Activated T-helper 1 cell treated with anti-CD3 and anti-CD28 coated beads, Interleukin-2, amount 50 U/mL, for 16 hours (primary cell): Measurements from ENCODE around the gene HSF2BP.
"Not testable (repeated sequence)": the region's sequence is repeated elsewhere in the genome, so short reads cannot be mapped to it uniquely, and the experiment has no call there.

Experiments
- DNase-seq, 2 donors: peaks; one replicate each; pipeline ENCODE4 v3.0.0-alpha.2; 2020; ENCODE audit warnings: low read depth in 1 of 2, low spot score in 1 of 2

HSF2BP gene

DNA sequence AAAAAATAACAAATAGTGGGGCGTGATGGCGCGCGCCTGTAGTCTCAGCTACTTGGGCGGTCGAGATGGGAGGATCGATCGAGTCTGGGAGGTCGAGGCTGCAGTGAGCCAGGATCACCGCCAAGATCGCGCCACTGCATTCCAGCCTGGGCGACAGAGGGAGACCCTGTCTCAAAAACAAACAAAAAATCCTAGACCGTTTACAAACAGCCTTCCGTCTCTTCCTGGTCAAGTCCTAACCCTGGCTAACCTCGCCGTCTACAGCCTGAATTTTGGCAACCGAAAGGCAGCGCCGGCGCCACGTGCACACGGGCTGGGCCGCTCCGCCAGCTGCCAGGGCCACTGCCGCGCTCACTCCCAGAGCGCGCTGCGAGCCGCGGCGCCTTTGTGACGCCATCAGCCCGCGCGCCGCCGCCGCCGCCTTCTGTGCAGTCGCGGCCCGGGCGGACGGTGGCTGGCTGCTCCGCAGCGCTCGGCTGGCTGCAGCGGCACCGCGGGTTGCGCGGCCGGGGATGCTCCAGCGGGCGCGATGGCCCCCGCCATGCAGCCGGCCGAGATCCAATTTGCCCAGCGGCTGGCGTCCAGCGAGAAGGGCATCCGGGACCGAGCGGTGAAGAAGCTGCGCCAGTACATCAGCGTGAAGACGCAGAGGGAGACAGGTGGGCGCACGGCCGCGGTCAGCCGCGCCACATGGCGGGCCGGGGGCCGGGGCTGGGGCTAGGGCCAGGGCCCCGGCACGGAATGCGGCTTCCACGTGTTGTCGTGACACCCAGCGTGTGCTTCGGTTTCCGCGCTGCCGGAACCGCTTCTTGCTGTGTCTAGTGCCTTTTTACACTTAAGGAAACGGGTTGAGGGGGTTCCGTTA is at the start of gene HSF2BP, which contains the start of gene RRP1B:
Gene HSF2BP, minus strand, starts transcription at position 353 of the 865 bp plus-strand sequence. CDS start 1,392 bp downstream, outside the sequence.
Gene RRP1B, plus strand, starts transcription at position 425 of the 865 bp plus-strand sequence. Its CDS starts 105 bp downstream, at position 530.
- peak; percentile 51 to 69 for DNase-seq

- DNase-seq: no peak
Measured at GRCh38 chr21:43708745-43709381, 49.6 kb upstream of the HSF2BP start.

DNA sequence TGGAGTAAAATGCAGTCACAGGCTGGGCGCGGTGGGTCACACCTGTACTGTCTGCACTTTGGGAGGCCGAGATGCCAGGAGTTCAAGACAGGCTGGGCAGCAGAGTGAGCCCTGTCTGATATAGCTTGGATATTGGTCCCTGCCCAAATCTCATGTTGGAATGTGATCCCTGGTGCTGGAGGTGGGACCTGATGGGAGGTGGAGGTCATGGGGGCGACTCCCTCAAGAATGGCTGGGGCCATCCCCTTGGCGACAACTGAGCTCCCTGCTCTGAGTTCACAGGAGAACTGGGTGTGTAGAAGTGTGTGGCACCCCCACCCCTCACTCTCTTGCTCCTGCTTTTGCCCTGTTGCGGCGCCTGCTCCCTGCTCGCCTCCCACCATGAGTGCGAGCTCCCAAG is 48.2 kb upstream of the HSF2BP start:
- DNase-seq: no peak

- DNase-seq: no peak
Measured at GRCh38 chr21:43703035-43703880, 44.0 kb upstream of the HSF2BP start.

- DNase-seq: no peak
Measured at GRCh38 chr21:43702785-43703034, 43.4 kb upstream of the HSF2BP start.

DNA sequence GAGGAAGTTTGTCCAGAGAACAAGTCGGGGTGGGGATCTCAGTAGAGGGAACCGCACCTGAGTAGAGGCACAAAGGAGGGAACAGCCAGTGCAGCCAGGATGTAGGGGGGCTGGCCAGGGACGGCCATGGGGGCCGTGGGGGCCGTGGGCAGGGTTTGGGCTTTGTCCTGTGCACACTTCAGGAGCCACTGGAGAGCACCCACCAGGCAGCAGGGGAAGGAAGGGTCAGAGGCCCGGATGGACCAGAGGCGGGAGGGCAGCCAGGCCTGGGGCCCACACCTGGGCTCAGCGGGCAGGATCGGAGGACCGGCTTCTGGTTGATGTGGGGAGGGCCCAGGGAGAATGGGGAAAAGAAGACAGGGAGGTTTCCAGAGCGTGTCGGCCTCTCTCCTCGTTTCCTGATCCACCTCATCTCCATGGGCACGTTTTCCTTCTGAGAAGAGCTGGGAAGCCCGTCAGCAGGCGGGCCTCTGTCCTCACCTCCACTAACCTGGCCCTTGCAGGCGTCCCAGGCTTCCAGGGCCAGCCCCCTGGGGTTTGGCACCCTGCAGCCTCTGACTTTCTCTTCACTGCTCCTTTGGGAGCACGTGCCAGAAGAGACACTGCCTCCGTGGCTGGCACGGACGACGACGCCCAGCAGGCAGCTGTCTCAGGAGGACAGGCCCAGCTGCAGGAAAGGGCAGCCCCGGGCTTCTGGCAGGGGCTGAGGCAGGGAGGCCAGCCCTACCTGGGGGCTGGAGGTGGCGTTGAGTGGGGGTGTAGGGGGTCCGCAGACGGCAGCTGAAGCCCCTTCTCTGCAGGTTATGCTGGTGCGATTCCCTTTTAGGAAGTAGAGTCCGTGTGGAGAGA is 42.9 kb upstream of the HSF2BP start:
- DNase-seq: no peak

GRCh38 chr21:43699933-43700599 is 40.8 kb upstream of the HSF2BP start:
- no peak for DNase-seq

- DNase-seq: not testable (repeated sequence)
Measured at GRCh38 chr21:43699492-43699777, 40.1 kb upstream of the HSF2BP start.

DNA sequence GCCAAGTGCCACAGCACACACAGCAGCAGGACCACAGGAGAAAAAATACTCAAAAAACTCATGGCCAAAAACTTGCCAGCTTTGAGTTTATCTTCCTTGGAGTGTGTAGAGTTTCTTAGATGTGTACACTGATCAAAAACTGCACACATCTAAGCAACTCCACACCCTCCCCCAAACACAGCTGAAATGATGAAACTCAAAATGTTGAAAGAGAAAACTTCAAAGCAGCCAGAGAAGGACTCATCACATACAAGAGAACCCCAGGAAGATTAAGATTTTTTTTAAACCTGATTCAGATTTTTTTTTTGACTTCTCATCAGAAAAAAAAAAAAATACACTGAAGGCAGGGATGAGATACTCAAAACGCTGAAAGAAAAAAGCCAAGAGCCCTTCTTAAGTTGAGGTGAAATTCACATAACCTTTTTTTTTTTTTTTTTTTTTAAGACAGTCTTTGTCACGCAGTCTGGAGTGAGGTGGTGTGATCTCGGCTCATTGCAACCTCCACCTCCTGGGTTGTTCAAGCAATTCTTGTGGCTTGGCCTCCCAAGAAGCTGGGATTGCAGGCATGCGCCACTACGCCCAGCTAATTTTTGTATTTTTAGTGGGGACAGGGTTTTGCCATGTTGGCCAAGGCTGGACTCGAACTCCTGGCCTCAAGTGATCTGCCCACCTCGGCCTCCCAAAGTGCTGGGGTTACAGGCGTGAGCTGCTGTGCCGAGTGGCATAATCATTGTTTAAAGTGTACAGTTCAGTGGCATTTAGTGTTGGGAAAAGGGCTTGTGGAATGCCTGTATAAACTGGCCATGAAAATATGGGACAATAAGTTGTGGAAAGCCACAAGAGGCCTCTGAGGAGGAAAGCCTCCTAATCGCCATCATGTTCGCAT is 38.7 kb upstream of the HSF2BP start:
- DNase-seq: no peak

DNA sequence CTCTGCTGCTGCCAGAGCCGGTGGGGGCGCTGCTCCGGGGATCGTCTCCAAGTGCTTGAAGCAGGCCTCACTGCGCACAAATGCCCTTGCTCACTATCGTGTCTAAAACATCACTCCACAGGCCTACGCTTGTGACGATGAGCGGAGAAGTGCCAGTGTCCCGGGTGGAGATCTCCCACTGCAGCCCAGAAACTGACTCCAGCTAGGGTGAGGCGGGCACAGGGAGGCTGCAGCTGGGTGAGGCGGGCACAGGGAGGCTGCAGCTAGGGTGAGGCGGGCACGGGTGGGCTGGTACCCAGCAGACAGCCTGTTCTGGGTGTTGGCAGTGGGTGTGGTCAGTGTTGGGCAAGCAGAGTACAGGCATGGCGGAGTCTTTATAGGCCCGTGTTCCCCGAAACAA is 36.9 kb upstream of the HSF2BP start:
- no peak for DNase-seq

GRCh38 chr21:43694437-43695079 is 35.3 kb upstream of the HSF2BP start:
- DNase-seq: no peak

DNA sequence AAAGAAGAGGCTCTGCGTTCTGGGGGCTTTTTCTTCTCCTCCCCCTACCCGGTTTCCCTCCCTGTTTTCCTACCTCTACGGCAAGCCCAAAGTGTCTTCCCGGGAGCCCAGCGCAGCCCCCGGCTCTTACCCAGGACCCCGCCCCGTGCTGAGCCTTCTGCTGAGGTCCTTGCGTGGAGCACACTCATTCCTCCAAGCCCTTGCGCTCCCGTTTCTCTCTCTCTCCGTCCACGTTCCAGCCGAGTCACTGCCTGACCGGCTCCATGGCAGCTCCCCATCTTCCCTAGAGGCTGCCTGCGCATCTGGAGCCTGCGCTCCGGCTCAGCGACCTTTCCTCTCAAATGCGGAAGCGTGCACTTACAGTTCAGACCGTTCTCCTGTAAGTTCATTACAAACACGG is 34.7 kb upstream of the HSF2BP start:
- no peak for DNase-seq

- no peak for DNase-seq
Measured at GRCh38 chr21:43692949-43693348, 33.7 kb upstream of the HSF2BP start.

- no peak for DNase-seq
Measured at GRCh38 chr21:43691801-43692200, 32.5 kb upstream of the HSF2BP start.

DNA sequence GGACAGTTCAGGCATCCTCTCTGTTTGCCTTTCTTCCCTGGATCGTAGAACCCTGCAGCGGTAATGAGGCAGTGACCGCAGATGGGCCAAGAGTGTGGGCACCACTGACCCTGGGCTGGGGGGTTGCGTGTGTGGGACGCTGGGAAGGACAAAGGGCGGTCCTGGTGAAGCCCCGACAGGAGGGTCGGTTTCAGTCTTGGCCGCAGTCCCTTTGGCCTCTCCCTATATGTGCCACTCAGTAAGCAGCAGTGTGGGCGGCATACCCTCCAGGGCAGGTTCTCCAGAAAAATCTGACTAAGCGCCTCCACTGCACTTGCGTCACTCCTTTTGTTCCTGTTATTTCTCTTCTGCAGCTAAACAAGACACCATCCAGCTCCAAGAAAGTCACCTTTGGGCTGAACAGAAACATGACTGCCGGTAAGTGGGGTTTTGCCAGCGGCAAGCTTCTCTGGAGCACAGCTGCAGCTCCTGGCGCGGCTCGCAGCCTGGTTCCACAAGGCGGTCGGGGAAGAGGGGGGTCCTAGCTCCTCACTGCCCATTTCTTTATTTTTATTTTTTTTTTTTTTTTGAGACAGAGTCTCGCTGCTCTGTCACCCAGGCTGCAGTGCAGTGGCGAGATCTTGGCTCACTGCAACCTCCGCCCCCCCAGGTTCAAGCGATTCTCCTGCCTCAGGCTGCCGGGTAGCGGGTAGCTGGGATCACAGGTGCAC is 32.0 kb upstream of the HSF2BP start:
- no peak for DNase-seq

DNA sequence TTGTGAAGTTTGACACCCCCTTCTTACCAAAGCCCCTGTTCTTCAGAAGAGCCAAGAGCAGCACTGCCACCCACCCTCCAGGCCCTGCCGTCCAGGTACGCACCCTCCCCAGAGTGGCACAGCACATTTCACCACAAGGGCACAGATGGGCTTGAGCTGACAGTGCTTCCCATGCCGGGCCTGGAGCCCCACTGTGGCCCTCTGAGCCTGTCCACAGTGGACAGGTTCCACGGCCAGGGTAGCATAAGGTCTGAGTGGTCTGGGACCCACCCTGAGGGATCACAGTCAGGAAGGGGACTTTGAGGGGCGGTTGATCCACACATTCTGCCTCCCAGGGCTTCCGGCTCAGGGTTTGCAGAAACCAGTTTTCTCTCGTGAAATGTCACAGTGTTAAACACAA is 31.1 kb upstream of the HSF2BP start:
- no peak for DNase-seq

DNA sequence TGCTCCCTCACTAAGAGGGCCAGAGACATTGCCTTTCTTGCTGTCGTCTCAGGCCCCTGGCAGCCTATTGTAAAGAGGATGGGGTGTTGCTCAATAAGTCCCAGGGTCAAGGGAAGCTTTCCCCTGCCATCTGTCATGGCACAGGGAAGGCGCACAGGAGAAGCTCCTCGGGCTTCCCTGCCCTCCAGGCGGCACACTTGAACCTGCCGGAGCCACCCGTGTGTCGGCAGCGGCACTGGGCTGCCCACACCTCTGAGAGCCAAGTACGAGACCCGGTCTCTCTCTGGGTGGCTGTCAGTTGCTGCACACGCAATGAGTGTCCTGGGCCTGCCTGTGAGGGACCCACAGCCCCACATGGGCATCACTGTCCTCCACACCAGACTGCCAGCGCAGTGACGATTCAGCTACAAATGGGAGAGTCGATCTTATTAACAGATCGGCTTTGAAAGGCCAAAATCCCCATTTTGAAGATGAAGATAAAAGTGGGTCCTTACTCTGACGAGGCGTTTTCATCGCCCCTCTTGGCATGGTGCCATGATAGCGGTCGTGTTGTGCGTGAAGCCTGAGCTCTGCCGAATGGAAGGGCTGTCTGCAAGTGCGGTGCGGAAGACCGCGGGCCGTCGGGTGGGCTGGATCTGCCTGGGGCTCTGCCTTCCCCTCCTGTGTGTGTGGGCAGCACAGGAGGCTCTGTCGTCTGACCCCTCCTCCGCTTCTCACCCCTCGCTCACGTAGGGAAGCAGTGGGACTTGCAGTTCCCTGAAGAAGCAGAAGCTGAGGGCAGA is 30.5 kb upstream of the HSF2BP start:
- no peak for DNase-seq

DNA sequence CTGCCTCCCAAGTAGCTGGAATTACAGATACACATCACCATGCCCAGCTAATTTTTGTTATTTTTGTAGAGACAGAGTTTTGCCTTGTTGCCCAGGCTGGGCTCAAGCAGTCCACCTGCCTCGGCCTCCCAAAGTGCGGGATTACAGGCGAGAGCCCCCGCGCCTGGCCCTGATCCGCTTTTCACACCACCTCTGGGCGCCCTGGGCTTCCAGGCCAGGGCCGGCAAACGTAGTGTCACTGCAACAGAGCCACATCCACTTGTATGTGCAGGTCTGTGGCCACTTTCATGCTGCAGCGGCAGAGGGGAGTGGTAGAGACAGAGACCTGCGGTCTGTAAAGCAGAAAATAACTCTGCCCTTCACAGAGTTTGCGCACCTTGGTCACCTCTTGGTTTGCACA is 29.6 kb upstream of the HSF2BP start:
- no peak for DNase-seq
